Measurements from ENCODE around the gene ATG7.
"Not testable (repeated sequence)": the region's sequence is repeated elsewhere in the genome, so short reads cannot be mapped to it uniquely, and the experiment has no call there.

The ATG7 gene

GRCh38 chr3:11510001-11510340, 237.8 kb downstream of the ATG7 start:
- no peak overlapping the region for H3K4me3 ChIP-seq (ENCODE audit: low read depth, low read length)
- TF ChIP-seq, protein P1, sequence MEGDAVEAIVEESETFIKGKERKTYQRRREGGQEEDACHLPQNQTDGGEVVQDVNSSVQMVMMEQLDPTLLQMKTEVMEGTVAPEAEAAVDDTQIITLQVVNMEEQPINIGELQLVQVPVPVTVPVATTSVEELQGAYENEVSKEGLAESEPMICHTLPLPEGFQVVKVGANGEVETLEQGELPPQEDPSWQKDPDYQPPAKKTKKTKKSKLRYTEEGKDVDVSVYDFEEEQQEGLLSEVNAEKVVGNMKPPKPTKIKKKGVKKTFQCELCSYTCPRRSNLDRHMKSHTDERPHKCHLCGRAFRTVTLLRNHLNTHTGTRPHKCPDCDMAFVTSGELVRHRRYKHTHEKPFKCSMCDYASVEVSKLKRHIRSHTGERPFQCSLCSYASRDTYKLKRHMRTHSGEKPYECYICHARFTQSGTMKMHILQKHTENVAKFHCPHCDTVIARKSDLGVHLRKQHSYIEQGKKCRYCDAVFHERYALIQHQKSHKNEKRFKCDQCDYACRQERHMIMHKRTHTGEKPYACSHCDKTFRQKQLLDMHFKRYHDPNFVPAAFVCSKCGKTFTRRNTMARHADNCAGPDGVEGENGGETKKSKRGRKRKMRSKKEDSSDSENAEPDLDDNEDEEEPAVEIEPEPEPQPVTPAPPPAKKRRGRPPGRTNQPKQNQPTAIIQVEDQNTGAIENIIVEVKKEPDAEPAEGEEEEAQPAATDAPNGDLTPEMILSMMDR (IDR thresholded peaks at IDR 0.05; ENCODE audit: control insufficient read depth, extremely low read depth, insufficient read depth): no peak
- no peak for DNase-seq (ENCODE audit: low read depth)

DNA sequence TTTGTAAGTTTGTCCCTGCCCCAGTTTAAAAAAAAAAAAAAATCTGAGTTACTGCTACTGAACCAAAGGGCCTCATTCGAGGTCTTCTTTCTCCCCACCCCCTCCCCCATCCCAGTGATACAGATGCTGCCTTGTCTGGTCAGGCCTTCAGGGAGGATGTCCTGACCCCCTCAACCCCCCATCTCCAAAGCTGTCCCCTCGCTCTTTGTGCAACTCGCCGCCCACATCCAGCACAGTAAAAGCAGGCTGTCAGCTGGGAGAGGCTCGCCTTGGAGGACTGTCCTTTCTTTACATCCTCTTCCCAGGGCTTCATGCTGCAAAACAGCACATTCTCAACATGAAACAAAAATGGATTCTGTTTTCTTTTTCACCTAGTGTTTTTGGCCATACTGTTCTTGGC, 238.2 kb downstream of the ATG7 start:
- no peak for DNase-seq (ENCODE audit: low read depth)
- H3K4me3 ChIP-seq (ENCODE audit: low read depth, low read length): no peak overlapping the region
- TF ChIP-seq, protein P1 (IDR thresholded peaks at IDR 0.05; ENCODE audit: control insufficient read depth, extremely low read depth, insufficient read depth): no peak

DNA sequence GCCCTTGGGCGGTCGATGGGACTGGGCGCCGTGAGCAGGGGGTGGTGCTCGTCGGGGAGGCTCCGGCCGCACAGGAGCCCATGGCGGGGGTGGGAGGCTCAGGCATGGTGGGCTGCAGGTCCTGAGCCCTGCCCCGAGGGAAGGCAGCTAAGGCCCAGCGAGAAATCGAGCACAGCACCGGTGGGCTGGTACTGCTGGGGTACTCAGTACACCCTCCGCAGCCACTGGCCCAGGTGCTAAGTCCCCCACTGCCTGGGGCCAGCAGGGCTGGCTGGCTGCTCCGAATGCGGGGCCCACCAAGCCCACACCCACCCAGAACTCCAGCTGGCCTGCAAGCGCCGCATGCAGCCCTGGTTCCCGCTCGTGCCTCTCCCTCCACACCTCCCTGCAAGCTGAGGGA, 239.4 kb downstream of the ATG7 start:
- not testable (repeated sequence) for H3K4me3 ChIP-seq (ENCODE audit: low read depth, low read length); DNase-seq (ENCODE audit: low read depth)

DNA sequence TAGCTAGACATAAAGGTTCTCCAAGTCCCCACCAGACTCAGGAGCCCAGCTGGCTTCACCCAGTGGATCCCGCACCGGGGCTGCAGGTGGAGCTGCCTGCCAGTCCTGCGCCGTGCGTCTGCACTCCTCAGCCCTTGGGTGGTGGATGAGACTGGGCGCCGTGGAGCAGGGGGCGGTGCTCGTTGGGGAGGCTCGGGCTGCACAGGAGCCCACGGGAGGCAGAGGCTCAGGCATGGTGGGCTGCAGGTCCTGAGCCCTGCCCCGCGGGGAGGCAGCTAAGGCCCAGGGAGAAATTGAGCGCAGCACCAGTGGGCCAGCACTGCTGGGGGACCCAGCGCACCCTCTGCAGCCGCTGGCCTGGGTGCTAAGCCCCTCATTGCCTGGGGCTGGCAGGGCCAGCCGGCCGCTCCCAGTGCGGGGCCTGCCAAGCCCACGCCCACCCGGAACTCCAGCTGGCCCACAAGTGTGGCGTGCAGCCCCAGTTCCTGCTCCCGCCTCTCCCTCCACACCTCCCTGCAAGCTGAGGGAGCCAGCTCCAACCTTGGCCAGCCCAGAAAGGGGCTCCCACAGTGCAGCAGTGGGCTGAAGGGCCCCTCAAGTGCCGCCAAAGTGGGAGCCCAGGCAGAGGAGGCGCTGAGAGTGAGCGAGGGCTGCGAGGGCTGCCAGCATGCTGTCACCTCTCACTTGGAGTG, 241.1 kb downstream of the ATG7 start:
- H3K4me3 ChIP-seq (ENCODE audit: low read depth, low read length); DNase-seq (ENCODE audit: low read depth): not testable (repeated sequence)

- H3K4me3 ChIP-seq (ENCODE audit: low read depth, low read length): no peak overlapping the region
- TF ChIP-seq, protein P1 (IDR thresholded peaks at IDR 0.05; ENCODE audit: control insufficient read depth, extremely low read depth, insufficient read depth): no peak
- no peak for DNase-seq (ENCODE audit: low read depth)
Observed at GRCh38 chr3:11513817-11514135, 241.6 kb downstream of the ATG7 start.

DNA sequence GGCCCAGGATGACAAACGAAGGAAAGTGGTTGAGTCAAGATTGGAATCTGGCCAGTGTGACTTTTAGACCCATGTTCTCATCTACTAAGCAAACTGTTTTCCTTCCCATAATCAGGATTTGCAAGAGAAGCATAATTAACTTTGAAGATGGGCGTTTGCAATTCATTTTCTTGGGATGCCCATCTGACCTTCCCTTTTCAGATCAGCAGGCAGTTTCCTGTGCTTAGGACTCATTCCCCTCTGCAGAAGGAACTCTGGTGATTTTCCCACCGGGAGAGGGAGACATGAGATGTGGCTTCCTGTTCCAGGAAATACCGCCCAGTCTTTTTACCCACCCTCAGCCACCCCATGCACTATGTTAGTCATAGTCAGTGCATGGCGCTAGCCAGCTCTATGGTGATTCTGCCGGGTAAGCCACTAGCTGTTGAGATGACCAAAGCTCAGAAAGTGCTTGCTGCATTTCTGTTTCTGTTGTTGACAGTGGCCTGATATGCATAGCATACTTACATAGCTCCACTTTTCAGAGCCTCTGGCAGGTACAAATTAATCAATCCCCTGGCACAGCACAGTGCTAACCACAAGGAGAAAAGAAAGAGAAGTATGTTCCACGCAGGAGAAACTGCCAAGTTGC, 242.1 kb downstream of the ATG7 start:
- no peak overlapping the region for H3K4me3 ChIP-seq (ENCODE audit: low read depth, low read length)
- DNase-seq (ENCODE audit: low read depth): no peak

GRCh38 chr3:11517601-11518000, 245.4 kb downstream of the ATG7 start:
- TF ChIP-seq, protein P1 (IDR thresholded peaks at IDR 0.05; ENCODE audit: control insufficient read depth, extremely low read depth, insufficient read depth): no peak
- DNase-seq (ENCODE audit: low read depth): no peak
- no peak overlapping the region for H3K4me3 ChIP-seq (ENCODE audit: low read depth, low read length)

More for the DNA sequence above, 242.1 kb downstream of the ATG7 start:
- TF ChIP-seq, protein P1 (IDR thresholded peaks at IDR 0.05; ENCODE audit: control insufficient read depth, extremely low read depth, insufficient read depth): no peak

- no peak overlapping the region for H3K4me3 ChIP-seq (ENCODE audit: low read depth, low read length)
- TF ChIP-seq, protein P1 (IDR thresholded peaks at IDR 0.05; ENCODE audit: control insufficient read depth, extremely low read depth, insufficient read depth): no peak
- DNase-seq (ENCODE audit: low read depth): no peak
Observed at GRCh38 chr3:11521167-11521566, 249.0 kb downstream of the ATG7 start.
